Activated CD4-positive, alpha-beta memory T cell treated with anti-CD3 and anti-CD28 coated beads, Interleukin-2, amount 10 ng/mL, durations not matched to agents 7 days and 5 days (primary cell): Measurements from ENCODE around the gene CD6. TPM values are rescaled to one million over a fixed set of nuclear protein-coding genes. Genes with fewer than 3 reads are reported as not detected.

Experiments
- CTCF ChIA-PET: fragments of 350-600 bp; sonication (Branson Sonifier 250); formaldehyde crosslinking; loops from one replicate; lab custom pipeline; 2021; ENCODE audit warnings: antibody characterized with exemption, inconsistent platforms; lab: Charles Lee
- POLR2A ChIA-PET: fragments of 350-600 bp; sonication (Branson Sonifier 250); formaldehyde crosslinking; loops from one replicate; lab custom pipeline; 2021; ENCODE audit warnings: antibody characterized with exemption; lab: Charles Lee
- DNase-seq: peaks from one replicate; pipeline ENCODE4 v3.0.0-alpha.2; 2020
- H3K27ac Mint-ChIP-seq: one replicate; pipeline ENCODE4 v1.8.0; 2021; ENCODE audit warnings: mild to moderate bottlenecking, mixed read lengths
- H3K27me3 Mint-ChIP-seq: one replicate; pipeline ENCODE4 v1.8.0; 2021; ENCODE audit warnings: mixed read lengths
- H3K36me3 Mint-ChIP-seq: one replicate; pipeline ENCODE4 v1.8.0; 2021; ENCODE audit warnings: low read depth, mixed read lengths
- H3K4me1 Mint-ChIP-seq: one replicate; pipeline ENCODE4 v1.8.0; 2021; ENCODE audit warnings: mixed read lengths
- H3K4me3 Mint-ChIP-seq: one replicate; pipeline ENCODE4 v1.8.0; 2021; ENCODE audit warnings: mild to moderate bottlenecking, mixed read lengths
- H3K9me3 Mint-ChIP-seq: one replicate; pipeline ENCODE4 v1.8.0; 2021; ENCODE audit warnings: mixed read lengths
- total RNA-seq, 2 experiments: library from RNA; stranded (reverse); gene quantifications; one replicate each; pipeline ENCODE4 v1.2.3, GENCODE V29; 2021

The CD6 gene
- total RNA-seq, 2 experiments from 2014 or later, result 293 to 299 TPM

DNA sequence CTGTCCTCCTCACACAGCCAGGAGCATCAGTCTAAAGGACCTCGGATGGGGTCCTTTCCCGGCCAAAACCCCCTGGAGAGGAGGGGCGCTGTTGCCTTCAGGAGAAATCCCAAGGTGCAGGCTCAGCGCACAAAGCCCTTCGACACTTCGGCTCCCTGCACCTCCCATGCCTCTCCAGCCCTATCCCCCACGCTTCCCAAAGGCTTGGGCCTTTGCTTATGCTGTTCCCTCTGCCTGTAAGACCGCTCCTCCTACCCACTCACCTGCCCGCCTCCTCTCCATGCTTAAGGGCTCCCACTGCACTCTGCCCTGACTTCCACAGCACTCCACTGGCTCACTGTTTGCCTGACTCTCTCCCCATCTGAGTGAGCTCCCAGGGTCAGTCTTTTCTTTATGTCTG, 33.0 kb upstream of the CD6 start:
- H3K27ac Mint-ChIP-seq, result no peak overlapping the region
- no peak for DNase-seq
- no peaks in the 10 kb centered on the region for H3K9me3 Mint-ChIP-seq
- H3K27me3 Mint-ChIP-seq, result peaks cover 1% of the 10 kb centered on the region
- ChIA-PET CTCF (no interaction called here), POLR2A (no interaction called here)
- no peaks in the 10 kb centered on the region for H3K36me3 Mint-ChIP-seq
- no peaks in the 10 kb centered on the region for H3K4me1 Mint-ChIP-seq
- H3K4me3 Mint-ChIP-seq, result no peak overlapping the region

DNA sequence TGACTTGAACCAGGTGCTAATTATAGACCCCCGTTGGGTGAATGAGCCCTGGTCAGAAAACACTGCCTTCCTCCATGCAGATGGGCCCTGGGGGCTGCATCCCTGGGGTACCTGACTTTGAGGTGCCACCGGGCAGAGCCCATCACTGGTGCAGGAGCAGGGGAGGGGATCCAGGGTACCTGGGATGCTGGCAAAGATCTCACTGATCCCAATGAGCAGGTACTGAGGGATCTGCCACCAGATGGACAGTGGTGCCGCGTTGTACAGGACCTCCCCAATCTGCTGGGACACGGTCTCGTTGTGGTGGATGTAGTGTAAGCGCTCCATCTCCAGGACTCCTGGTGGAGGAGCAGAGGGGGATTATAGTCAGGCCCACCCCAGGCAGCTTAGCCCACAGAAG, 32.2 kb upstream of the CD6 start:
- ChIA-PET POLR2A (interaction anchor here (1.0 to 1.1 kb wide), 2 partner anchors 8 to 25 kb away, joined by 3 read pairs; no protein-coding TSS in a partner anchor), CTCF (interaction anchor here (1.3 to 2.3 kb wide), 3 partner anchors 15 to 52 kb away, joined by 4 to 8 read pairs (median 5); no protein-coding TSS in a partner anchor)
- Mint-ChIP-seq H3K27me3 (peaks cover 4% of the 10 kb centered on the region), H3K4me3 (no peak overlapping the region), H3K36me3 (no peaks in the 10 kb centered on the region), H3K27ac (no peak overlapping the region), H3K4me1 (no peaks in the 10 kb centered on the region), H3K9me3 (no peaks in the 10 kb centered on the region)
- DNase-seq, result no peak

- Mint-ChIP-seq H3K27me3 (peaks cover 4% of the 10 kb centered on the region), H3K27ac (no peak overlapping the region), H3K4me3 (no peak overlapping the region), H3K36me3 (no peaks in the 10 kb centered on the region), H3K9me3 (no peaks in the 10 kb centered on the region), H3K4me1 (no peaks in the 10 kb centered on the region)
- CTCF ChIA-PET, result interaction anchor here (1.3 to 2.3 kb wide), 3 partner anchors 15 to 53 kb away, joined by 4 to 8 read pairs (median 5); no protein-coding TSS in a partner anchor
- DNase-seq, result no peak
- POLR2A ChIA-PET, result interaction anchor here (1.0 to 1.1 kb wide), 3 partner anchors 8 to 25 kb away, joined by 3 to 5 read pairs (median 3); no protein-coding TSS in a partner anchor
Measured at GRCh38 chr11:60939855-60940254, 31.6 kb upstream of the CD6 start.

DNA sequence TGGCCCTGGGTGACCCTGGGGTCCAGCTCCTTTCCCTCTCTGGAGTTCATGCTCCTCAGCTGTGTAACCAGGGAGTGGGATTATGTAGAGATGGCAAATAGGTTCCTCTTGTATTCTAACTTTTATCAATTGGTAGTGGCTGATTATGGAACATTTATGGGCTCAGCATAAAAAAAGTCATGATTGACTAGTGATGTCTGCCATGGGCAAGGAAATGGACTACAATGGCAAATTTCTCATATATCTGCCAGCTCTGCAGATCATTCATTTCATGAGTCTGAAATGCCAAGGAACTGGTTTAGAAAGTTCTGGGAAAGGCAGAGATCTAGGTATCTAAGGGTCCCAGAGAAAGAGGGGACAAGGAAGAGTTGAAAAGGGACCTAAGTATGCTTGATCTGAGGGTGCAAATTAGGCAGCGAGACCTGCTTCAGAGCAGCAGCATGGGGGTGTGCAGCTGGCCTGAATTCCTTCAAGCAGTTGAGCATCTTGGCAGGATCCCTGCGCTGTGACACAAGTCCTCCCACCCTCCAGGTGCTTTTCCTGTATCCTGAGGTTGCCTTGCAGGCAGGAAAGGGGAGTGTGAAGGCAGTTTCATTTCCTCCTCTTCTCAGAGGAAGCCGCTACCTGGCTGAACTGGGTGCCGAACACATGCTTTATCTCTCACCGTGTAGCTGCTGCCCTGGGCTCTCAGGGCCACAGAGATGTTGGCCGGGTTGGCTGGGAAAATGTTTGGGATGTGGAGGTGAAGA, 29.9 kb upstream of the CD6 start:
- Mint-ChIP-seq H3K9me3 (no peaks in the 10 kb centered on the region), H3K4me3 (no peak overlapping the region), H3K4me1 (no peaks in the 10 kb centered on the region), H3K27me3 (peaks cover 8% of the 10 kb centered on the region), H3K27ac (no peak overlapping the region), H3K36me3 (no peaks in the 10 kb centered on the region)
- DNase-seq, result no peak
- POLR2A ChIA-PET, result no interaction called here
- CTCF ChIA-PET, result interaction anchor here (1.5 to 2.3 kb wide), 2 partner anchors 26 to 29 kb away, joined by 3 to 8 read pairs; no protein-coding TSS in a partner anchor

- H3K4me3 Mint-ChIP-seq, result no peak overlapping the region
- no peak for DNase-seq
- no peaks in the 10 kb centered on the region for H3K4me1 Mint-ChIP-seq
- no peaks in the 10 kb centered on the region for H3K36me3 Mint-ChIP-seq
- ChIA-PET POLR2A (interaction anchor here (1.1 to 1.6 kb wide), 2 partner anchors 12 to 29 kb away, joined by 3 to 4 read pairs; partner anchors contain the start of gene CD6), CTCF (interaction anchor here (1.5 kb wide), 1 partner anchor 28 kb away, joined by 3 read pairs; no protein-coding TSS in a partner anchor)
- no peak overlapping the region for H3K27ac Mint-ChIP-seq
- peaks cover 9% of the 10 kb centered on the region for H3K27me3 Mint-ChIP-seq
- H3K9me3 Mint-ChIP-seq, result no peaks in the 10 kb centered on the region
Measured at GRCh38 chr11:60942219-60942618, 29.3 kb upstream of the CD6 start.

GRCh38 chr11:60942970-60943565, 28.4 kb upstream of the CD6 start:
- Mint-ChIP-seq H3K4me3 (no peak overlapping the region), H3K4me1 (no peaks in the 10 kb centered on the region), H3K36me3 (no peaks in the 10 kb centered on the region), H3K9me3 (no peaks in the 10 kb centered on the region), H3K27ac (no peak overlapping the region), H3K27me3 (peaks cover 8% of the 10 kb centered on the region)
- POLR2A ChIA-PET, result interaction anchor here (1.1 to 1.6 kb wide), 2 partner anchors 13 to 28 kb away, joined by 3 to 4 read pairs; partner anchors contain the start of gene CD6
- CTCF ChIA-PET, result interaction anchor here (1.5 kb wide), 1 partner anchor 27 kb away, joined by 3 read pairs; no protein-coding TSS in a partner anchor
- no peak for DNase-seq

DNA sequence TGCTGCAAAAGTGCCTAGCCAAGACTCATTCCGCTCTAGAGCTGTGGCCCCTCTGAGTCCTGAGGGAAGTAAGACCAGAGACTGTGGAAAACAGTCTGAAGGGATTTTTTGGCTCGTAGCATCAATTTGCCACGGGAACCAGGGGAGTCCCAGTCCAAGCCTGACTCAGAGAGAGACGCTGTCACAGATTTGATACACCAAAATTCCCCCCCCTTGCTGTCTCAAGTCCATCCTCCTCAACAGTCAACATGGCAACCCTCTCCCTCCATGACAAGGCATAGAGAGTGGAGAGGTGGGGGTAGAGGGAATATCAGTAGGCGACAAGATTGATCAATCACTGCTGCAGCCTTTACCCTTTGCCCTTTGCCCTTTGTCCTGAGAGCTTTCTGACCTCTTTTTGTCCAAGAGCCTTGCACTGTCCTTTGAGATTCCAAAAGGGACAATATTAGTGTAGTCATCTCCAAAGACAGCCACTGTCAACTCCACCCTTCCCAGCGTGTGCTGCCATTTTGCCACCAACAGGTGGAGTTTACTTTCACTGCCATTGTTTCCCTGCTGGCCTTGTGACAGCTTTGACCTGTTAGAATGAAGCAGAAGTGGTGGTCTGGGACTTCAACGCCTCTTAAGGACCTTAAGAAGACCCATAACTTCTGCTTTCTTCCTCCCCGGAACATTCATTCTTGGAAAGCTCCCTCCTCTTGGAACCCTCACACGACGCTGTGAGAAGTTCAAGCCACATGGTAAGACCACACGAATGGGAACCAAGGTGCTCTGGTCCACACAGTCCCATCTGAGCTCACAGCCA, 26.8 kb upstream of the CD6 start:
- H3K9me3 Mint-ChIP-seq, result no peaks in the 10 kb centered on the region
- no peak overlapping the region for H3K27ac Mint-ChIP-seq
- POLR2A ChIA-PET, result interaction anchor here (1.3 kb wide), 1 partner anchor 170 kb away, joined by 3 read pairs; no protein-coding TSS in a partner anchor
- no peaks in the 10 kb centered on the region for H3K4me1 Mint-ChIP-seq
- no peak overlapping the region for H3K4me3 Mint-ChIP-seq
- H3K36me3 Mint-ChIP-seq, result no peaks in the 10 kb centered on the region
- DNase-seq, result no peak
- peaks cover 20% of the 10 kb centered on the region for H3K27me3 Mint-ChIP-seq
- CTCF ChIA-PET, result interaction anchor here (0.6 to 1.3 kb wide), 4 partner anchors 40 to 185 kb away, joined by 3 to 5 read pairs (median 4); no protein-coding TSS in a partner anchor

DNA sequence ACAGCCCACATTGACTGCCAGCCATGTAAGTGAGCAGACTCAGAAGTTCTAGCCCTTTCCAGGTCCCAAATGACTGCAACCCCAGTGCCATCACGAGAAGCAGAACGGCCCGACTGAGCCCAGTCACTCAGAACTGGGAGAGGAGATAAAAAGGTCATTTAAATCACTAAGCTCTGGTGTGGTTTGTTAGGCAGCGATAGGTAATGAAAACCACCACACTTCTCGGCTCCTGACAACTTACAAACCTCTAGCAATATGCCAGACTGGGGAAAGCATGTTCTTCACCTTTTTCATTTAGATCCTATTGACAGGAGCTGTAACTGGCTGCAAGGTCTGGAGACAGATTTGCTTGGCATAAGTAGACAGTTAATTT, 26.2 kb upstream of the CD6 start:
- H3K27me3 Mint-ChIP-seq, result peaks cover 23% of the 10 kb centered on the region
- CTCF ChIA-PET, result interaction anchor here (0.6 to 1.3 kb wide), 5 partner anchors 39 to 242 kb away, joined by 3 to 5 read pairs (median 3); no protein-coding TSS in a partner anchor
- no peak overlapping the region for H3K4me3 Mint-ChIP-seq
- no peaks in the 10 kb centered on the region for H3K9me3 Mint-ChIP-seq
- no peak overlapping the region for H3K27ac Mint-ChIP-seq
- H3K36me3 Mint-ChIP-seq, result no peaks in the 10 kb centered on the region
- DNase-seq, result no peak
- POLR2A ChIA-PET, result interaction anchor here (1.3 to 1.4 kb wide), 3 partner anchors 11 to 175 kb away, joined by 3 read pairs; no protein-coding TSS in a partner anchor
- H3K4me1 Mint-ChIP-seq, result peaks cover 1% of the 10 kb centered on the region

GRCh38 chr11:60946601-60947264, 24.7 kb upstream of the CD6 start:
- CTCF ChIA-PET, result no interaction called here
- POLR2A ChIA-PET, result interaction anchor here (1.3 to 1.4 kb wide), 2 partner anchors 13 to 174 kb away, joined by 3 read pairs; no protein-coding TSS in a partner anchor
- Mint-ChIP-seq H3K4me1 (peaks cover 4% of the 10 kb centered on the region), H3K9me3 (no peaks in the 10 kb centered on the region), H3K27me3 (peaks cover 27% of the 10 kb centered on the region), H3K36me3 (no peaks in the 10 kb centered on the region), H3K27ac (no peak overlapping the region), H3K4me3 (no peak overlapping the region)
- no peak for DNase-seq

DNA sequence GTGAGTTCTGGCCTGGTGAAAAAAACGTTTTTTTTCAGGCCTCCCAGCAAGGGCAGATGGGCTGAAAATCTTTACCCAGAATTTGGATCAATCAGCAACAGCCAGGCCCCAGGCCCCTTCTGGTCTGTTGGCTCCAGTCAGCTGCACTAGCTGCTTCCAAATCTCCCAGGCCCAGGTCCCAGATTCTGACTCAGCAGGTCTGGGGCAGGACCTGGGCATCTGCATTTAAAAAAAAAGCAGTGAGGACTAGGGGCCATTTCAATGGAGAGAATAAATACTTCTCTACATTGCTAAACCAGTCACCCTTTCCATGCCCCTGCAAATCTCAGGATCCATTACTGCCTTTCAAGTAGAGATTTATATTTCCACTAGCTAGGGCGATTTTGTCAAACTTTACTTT, 23.8 kb upstream of the CD6 start:
- no peak overlapping the region for H3K27ac Mint-ChIP-seq
- H3K27me3 Mint-ChIP-seq, result peaks cover 37% of the 10 kb centered on the region
- no peak overlapping the region for H3K4me3 Mint-ChIP-seq
- H3K9me3 Mint-ChIP-seq, result no peaks in the 10 kb centered on the region
- CTCF ChIA-PET, result interaction anchor here (1.3 kb wide), 1 partner anchor 240 kb away, joined by 4 read pairs; no protein-coding TSS in a partner anchor
- DNase-seq, result no peak
- H3K4me1 Mint-ChIP-seq, result peaks cover 13% of the 10 kb centered on the region
- POLR2A ChIA-PET, result interaction anchor here (0.8 kb wide), 1 partner anchor 8 kb away, joined by 3 read pairs; no protein-coding TSS in a partner anchor
- H3K36me3 Mint-ChIP-seq, result no peaks in the 10 kb centered on the region

DNA sequence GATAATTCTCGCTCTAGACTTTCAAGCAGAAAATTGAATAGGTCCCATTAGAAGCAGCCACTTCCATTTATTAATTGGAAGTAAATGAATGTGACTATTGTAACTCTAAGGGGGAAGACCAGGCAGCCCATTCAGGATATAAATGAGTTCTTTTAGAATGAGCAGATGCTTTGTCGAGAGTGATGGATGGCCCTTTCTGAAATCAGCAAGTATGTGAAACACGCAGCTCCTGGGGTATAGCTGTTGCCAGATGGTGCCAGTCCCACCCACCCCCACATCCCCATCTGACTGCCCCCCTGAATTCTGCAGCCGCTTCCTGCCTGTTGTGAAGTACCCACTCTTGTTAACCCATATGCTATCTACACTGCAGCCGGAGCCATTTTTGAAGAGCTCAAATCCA, 23.2 kb upstream of the CD6 start:
- no peaks in the 10 kb centered on the region for H3K36me3 Mint-ChIP-seq
- CTCF ChIA-PET, result interaction anchor here (1.3 kb wide), 1 partner anchor 239 kb away, joined by 4 read pairs; no protein-coding TSS in a partner anchor
- H3K4me3 Mint-ChIP-seq, result no peak overlapping the region
- DNase-seq, result no peak
- peaks cover 17% of the 10 kb centered on the region for H3K4me1 Mint-ChIP-seq
- H3K27ac Mint-ChIP-seq, result no peak overlapping the region
- no peaks in the 10 kb centered on the region for H3K9me3 Mint-ChIP-seq
- H3K27me3 Mint-ChIP-seq, result peaks cover 41% of the 10 kb centered on the region
- POLR2A ChIA-PET, result interaction anchor here (0.8 kb wide), 1 partner anchor 9 kb away, joined by 3 read pairs; no protein-coding TSS in a partner anchor
